ENCODE measurements around the gene WNK4.

WNK4 gene

DNA sequence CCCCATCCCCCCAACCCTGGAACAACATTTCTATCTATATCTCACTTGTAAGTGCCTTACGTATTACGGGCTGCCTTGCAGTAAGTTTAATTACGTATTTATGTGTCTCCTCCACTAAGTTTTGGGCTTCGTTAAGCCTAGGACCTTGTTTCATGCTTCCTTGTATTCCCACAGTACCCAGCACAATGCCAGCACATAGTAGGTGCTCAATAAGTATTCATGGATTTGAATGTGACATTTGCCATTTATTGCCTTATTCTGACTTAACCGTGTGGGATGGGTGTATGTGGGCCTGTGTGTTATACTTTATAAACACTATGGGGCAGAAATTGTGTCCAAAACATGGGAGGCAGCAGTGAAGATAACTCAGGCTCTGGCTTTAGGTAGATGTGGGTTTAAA is 12.1 kb downstream of the WNK4 start:
- Histone ChIP-seq H3K27me3 (ENCODE audit: insufficient read depth, poor library complexity, severe bottlenecking) (no peaks in the 10 kb centered on the region), H3K27ac (replicated peaks) (no peak overlapping the region), H3K4me3 (replicated peaks; ENCODE audit: insufficient read depth, low read length) (no peak overlapping the region)
- DNase-seq (ENCODE audit: low read depth in 1 of 2, low spot score in 1 of 2): no peak
- TF ChIP-seq, protein P1, sequence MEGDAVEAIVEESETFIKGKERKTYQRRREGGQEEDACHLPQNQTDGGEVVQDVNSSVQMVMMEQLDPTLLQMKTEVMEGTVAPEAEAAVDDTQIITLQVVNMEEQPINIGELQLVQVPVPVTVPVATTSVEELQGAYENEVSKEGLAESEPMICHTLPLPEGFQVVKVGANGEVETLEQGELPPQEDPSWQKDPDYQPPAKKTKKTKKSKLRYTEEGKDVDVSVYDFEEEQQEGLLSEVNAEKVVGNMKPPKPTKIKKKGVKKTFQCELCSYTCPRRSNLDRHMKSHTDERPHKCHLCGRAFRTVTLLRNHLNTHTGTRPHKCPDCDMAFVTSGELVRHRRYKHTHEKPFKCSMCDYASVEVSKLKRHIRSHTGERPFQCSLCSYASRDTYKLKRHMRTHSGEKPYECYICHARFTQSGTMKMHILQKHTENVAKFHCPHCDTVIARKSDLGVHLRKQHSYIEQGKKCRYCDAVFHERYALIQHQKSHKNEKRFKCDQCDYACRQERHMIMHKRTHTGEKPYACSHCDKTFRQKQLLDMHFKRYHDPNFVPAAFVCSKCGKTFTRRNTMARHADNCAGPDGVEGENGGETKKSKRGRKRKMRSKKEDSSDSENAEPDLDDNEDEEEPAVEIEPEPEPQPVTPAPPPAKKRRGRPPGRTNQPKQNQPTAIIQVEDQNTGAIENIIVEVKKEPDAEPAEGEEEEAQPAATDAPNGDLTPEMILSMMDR (IDR thresholded peaks at IDR 0.05; ENCODE audit: insufficient read depth, low read length): no peak
- TF ChIP-seq, protein P2, sequence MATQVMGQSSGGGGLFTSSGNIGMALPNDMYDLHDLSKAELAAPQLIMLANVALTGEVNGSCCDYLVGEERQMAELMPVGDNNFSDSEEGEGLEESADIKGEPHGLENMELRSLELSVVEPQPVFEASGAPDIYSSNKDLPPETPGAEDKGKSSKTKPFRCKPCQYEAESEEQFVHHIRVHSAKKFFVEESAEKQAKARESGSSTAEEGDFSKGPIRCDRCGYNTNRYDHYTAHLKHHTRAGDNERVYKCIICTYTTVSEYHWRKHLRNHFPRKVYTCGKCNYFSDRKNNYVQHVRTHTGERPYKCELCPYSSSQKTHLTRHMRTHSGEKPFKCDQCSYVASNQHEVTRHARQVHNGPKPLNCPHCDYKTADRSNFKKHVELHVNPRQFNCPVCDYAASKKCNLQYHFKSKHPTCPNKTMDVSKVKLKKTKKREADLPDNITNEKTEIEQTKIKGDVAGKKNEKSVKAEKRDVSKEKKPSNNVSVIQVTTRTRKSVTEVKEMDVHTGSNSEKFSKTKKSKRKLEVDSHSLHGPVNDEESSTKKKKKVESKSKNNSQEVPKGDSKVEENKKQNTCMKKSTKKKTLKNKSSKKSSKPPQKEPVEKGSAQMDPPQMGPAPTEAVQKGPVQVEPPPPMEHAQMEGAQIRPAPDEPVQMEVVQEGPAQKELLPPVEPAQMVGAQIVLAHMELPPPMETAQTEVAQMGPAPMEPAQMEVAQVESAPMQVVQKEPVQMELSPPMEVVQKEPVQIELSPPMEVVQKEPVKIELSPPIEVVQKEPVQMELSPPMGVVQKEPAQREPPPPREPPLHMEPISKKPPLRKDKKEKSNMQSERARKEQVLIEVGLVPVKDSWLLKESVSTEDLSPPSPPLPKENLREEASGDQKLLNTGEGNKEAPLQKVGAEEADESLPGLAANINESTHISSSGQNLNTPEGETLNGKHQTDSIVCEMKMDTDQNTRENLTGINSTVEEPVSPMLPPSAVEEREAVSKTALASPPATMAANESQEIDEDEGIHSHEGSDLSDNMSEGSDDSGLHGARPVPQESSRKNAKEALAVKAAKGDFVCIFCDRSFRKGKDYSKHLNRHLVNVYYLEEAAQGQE (IDR thresholded peaks at IDR 0.05; ENCODE audit: insufficient replicate concordance, low read depth): no peak
- no peak for TF ChIP-seq POLR2AphosphoS5 (IDR thresholded peaks at IDR 0.05; ENCODE audit: low read depth)
- TF ChIP-seq GABPA (IDR thresholded peaks at IDR 0.05; ENCODE audit: low read depth): no peak
- no peak for TF ChIP-seq SPI1 (IDR thresholded peaks at IDR 0.05; ENCODE audit: borderline replicate concordance, low read depth)

DNA sequence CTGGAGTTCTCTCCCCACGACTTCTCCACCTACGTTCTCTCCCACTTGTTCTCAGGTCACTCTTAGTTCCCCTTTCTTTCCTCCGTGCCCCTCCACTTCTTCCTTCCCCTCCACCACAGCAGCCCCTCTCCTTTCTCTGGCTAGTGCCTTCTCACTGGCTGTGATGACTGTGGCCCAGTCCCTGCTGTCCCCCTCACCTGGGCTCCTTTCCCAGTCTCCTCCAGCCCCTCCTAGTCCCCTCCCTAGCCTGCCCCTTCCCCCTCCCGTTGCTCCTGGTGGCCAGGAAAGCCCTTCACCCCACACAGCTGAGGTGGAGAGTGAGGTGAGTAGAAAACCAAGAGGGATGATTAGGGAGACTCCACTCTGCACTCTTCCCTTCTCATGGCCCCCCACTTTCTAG is 14.7 kb downstream of the WNK4 start:
- TF ChIP-seq GABPA (IDR thresholded peaks at IDR 0.05; ENCODE audit: low read depth) (no peak), POLR2AphosphoS5 (IDR thresholded peaks at IDR 0.05; ENCODE audit: low read depth) (0 out of 2 replicates have a peak, but pooled peaks have one; percentile 5)
- H3K27me3 ChIP-seq (ENCODE audit: insufficient read depth, poor library complexity, severe bottlenecking): no peaks in the 10 kb centered on the region
- H3K4me3 ChIP-seq (replicated peaks; ENCODE audit: insufficient read depth, low read length): no peak overlapping the region
- peak in 1 of 2 experiments; percentile 8 for DNase-seq (ENCODE audit: low read depth in 1 of 2, low spot score in 1 of 2)
- H3K27ac ChIP-seq (replicated peaks): no peak overlapping the region

DNA sequence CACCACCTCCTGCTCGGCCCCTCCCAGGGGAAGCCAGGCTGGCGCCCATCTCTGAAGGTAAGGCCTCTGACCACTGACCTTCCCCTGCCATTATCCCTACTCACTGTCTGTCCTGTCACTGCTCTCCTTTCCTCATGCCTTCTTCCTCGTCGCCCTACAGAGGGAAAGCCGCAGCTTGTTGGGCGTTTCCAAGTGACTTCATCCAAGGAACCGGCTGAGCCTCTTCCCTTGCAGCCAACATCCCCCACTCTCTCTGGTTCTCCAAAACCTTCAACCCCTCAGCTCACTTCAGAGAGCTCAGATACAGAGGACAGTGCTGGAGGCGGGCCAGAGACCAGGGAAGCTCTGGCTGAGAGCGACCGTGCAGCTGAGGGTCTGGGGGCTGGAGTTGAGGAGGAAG is 15.1 kb downstream of the WNK4 start:
- Histone ChIP-seq H3K27ac (replicated peaks) (no peak overlapping the region), H3K27me3 (ENCODE audit: insufficient read depth, poor library complexity, severe bottlenecking) (no peaks in the 10 kb centered on the region), H3K4me3 (replicated peaks; ENCODE audit: insufficient read depth, low read length) (no peak overlapping the region)
- TF ChIP-seq POLR2AphosphoS5 (IDR thresholded peaks at IDR 0.05; ENCODE audit: low read depth): 0 out of 2 replicates have a peak, but pooled peaks have one; percentile 9
- TF ChIP-seq, protein P1 (IDR thresholded peaks at IDR 0.05; ENCODE audit: insufficient read depth, low read length): no peak
- TF ChIP-seq, protein P2 (IDR thresholded peaks at IDR 0.05; ENCODE audit: insufficient replicate concordance, low read depth): no peak
- DNase-seq (ENCODE audit: low read depth in 1 of 2, low spot score in 1 of 2): no peak

DNA sequence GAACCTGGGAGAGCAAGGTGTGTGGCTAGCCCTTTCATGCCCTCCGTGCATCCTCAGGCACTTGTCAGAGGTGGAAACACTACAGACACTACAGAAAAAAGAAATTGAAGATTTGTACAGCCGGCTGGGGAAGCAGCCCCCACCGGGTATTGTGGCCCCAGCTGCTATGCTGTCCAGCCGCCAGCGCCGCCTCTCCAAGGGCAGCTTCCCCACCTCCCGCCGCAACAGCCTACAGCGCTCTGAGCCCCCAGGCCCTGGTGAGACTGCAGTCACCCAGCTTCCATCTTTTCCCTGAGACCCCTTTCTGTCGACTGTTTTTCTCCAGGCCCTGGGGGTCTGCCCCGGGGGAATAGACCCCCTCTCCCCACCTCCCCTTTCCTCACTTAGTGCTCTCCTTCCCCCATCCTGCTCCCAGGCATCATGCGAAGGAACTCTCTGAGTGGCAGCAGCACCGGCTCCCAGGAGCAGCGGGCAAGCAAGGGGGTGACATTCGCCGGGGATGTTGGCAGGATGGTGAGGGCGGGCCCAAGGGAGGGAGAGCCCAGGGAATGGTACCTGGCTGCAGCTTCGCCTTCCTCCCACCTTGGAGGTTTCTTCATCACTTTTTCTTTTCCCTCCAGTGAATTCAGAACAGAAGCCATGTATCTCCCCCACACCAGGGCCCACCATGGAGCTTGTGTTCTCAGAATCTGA is 15.8 kb downstream of the WNK4 start:
- TF ChIP-seq GABPA (IDR thresholded peaks at IDR 0.05; ENCODE audit: low read depth): no peak
- no peak for TF ChIP-seq POLR2AphosphoS5 (IDR thresholded peaks at IDR 0.05; ENCODE audit: low read depth)
- TF ChIP-seq SPI1 (IDR thresholded peaks at IDR 0.05; ENCODE audit: borderline replicate concordance, low read depth): no peak
- TF ChIP-seq, protein P1 (IDR thresholded peaks at IDR 0.05; ENCODE audit: insufficient read depth, low read length): no peak
- TF ChIP-seq, protein P2 (IDR thresholded peaks at IDR 0.05; ENCODE audit: insufficient replicate concordance, low read depth): no peak

More for the DNA sequence above, 15.8 kb downstream of the WNK4 start:
- H3K4me3 ChIP-seq (replicated peaks; ENCODE audit: insufficient read depth, low read length): no peak overlapping the region
- H3K27me3 ChIP-seq (ENCODE audit: insufficient read depth, poor library complexity, severe bottlenecking): no peaks in the 10 kb centered on the region
- no peak for DNase-seq (ENCODE audit: low read depth in 1 of 2, low spot score in 1 of 2)
- no peak overlapping the region for H3K27ac ChIP-seq (replicated peaks)
